ENCODE results near the gene PSPN. TPM values are rescaled to one million over a fixed set of nuclear protein-coding genes. Genes with fewer than 3 reads are reported as not detected.

The PSPN gene
- total and polyA plus RNA-seq, 2 donors (not counting 1 experiment from before 2014, with no cell fraction given), result 1.1 to 3.0 TPM

- no peak overlapping the region for H3K27ac ChIP-seq (ENCODE audit: low read length in 2 of 2)
- no peak for ATAC-seq (ENCODE audit: low read depth)
- Mint-ChIP-seq H3K4me3 (no peak overlapping the region), H3K9me3 (ENCODE audit: insufficient read depth) (no peaks in the 10 kb centered on the region), H3K4me1 (no peaks in the 10 kb centered on the region), H3K27me3 (no peaks in the 10 kb centered on the region), H3K27ac (no peak overlapping the region)
- H4K20me1 ChIP-seq (ENCODE audit: control insufficient read depth, insufficient read depth, low read length, poor library complexity, severe bottlenecking), result peaks cover 51% of the 10 kb centered on the region
- H3K9me3 ChIP-seq (ENCODE audit: control extremely low read depth in 1 of 3, control insufficient read depth in 2 of 3, insufficient read depth in 1 of 3, low read length in 2 of 3), result no peaks in the 10 kb centered on the region
- no peak overlapping the region for H3K4me2 ChIP-seq (replicated peaks; ENCODE audit: low read depth, low read length, poor library complexity, severe bottlenecking)
- POLR2A ChIA-PET, result no interaction called here
- H3K36me3 ChIP-seq (replicated peaks in 1 of 2; ENCODE audit: control extremely low read depth in 1 of 2, control insufficient read depth in 1 of 2, extremely low read depth in 1 of 2, insufficient read depth in 2 of 2, low read length in 1 of 2), result peaks cover 0 to 49% of the 10 kb centered on the region in 2 experiments
- no peak overlapping the region for H3K9ac ChIP-seq (ENCODE audit: low read length)
- H3K79me2 ChIP-seq (ENCODE audit: control insufficient read depth, insufficient read depth, low read length), result no peaks in the 10 kb centered on the region
- intact Hi-C loops (cut with micrococcal nuclease), result no loop called here
- H2AFZ ChIP-seq (ENCODE audit: insufficient read depth, low read depth, low read length, poor library complexity, severe bottlenecking), result no peak overlapping the region
- H3K4me1 ChIP-seq (ENCODE audit: control insufficient read depth in 2 of 2, insufficient read depth in 2 of 2, low read length in 2 of 2), result no peaks in the 10 kb centered on the region
- CTCF ChIA-PET, result no interaction called here
- H3K4me3 ChIP-seq (ENCODE audit: control extremely low read depth in 1 of 5, extremely low read depth in 1 of 5, insufficient read depth in 1 of 5, low read depth in 2 of 5, low read length in 4 of 5), result no peak overlapping the region
- H3K27me3 ChIP-seq (replicated peaks in 1 of 4; ENCODE audit: control extremely low read depth in 1 of 4, control insufficient read depth in 3 of 4, insufficient read depth in 4 of 4, low read length in 3 of 4), result no peaks in the 10 kb centered on the region
- DNase-seq, result peak; percentile 15
- TF ChIP-seq EZH2 (IDR thresholded peaks at IDR 0.05; ENCODE audit: borderline replicate concordance, insufficient read depth, low read depth, low read length, poor library complexity, severe bottlenecking), result no peak
- no peak for TF ChIP-seq CTCF (IDR thresholded peaks at IDR 0.05)
- 95% methylated on average over 28 of the region's 42 CpGs for WGBS (ENCODE audit: insufficient coverage)
These were observed 38.2 kb upstream of the PSPN start for GRCh38 chr19:6413721-6414643.

DNA sequence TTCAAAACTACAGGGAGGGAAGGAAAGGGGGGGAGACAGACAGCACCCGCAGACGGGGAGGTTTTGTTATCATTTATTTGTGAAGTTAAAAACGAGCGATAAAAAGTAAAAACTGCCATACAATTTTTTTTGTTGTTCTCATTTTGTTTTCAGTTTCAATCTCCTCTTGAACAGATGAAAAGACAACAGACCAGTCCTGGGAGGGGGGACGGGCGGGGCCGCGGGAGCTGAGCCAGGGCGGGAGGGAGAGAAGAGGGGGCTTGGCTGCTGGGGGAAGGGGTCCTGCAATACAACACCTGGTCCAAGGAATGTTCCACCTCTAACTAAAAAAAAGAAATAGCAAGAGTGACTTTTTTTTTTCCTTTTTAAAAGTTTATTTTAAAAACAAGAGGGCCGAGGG, 37.6 kb upstream of the PSPN start:
- Histone ChIP-seq H4K20me1 (ENCODE audit: control insufficient read depth, insufficient read depth, low read length, poor library complexity, severe bottlenecking) (peaks cover 44% of the 10 kb centered on the region), H3K27me3 (replicated peaks in 1 of 4; ENCODE audit: control extremely low read depth in 1 of 4, control insufficient read depth in 3 of 4, insufficient read depth in 4 of 4, low read length in 3 of 4) (no peaks in the 10 kb centered on the region), H3K4me1 (ENCODE audit: control insufficient read depth in 2 of 2, insufficient read depth in 2 of 2, low read length in 2 of 2) (no peaks in the 10 kb centered on the region), H3K9me3 (ENCODE audit: control extremely low read depth in 1 of 3, control insufficient read depth in 2 of 3, insufficient read depth in 1 of 3, low read length in 2 of 3) (no peaks in the 10 kb centered on the region), H3K36me3 (replicated peaks in 1 of 2; ENCODE audit: control extremely low read depth in 1 of 2, control insufficient read depth in 1 of 2, extremely low read depth in 1 of 2, insufficient read depth in 2 of 2, low read length in 1 of 2) (peaks cover 0 to 42% of the 10 kb centered on the region in 2 experiments), H3K4me3 (ENCODE audit: control extremely low read depth in 1 of 5, extremely low read depth in 1 of 5, insufficient read depth in 1 of 5, low read depth in 2 of 5, low read length in 4 of 5) (no peak overlapping the region), H2AFZ (ENCODE audit: insufficient read depth, low read depth, low read length, poor library complexity, severe bottlenecking) (no peak overlapping the region), H3K79me2 (ENCODE audit: control insufficient read depth, insufficient read depth, low read length) (no peaks in the 10 kb centered on the region), H3K4me2 (replicated peaks; ENCODE audit: low read depth, low read length, poor library complexity, severe bottlenecking) (no peak overlapping the region), H3K27ac (ENCODE audit: low read length in 2 of 2) (no peak overlapping the region), H3K9ac (ENCODE audit: low read length) (no peak overlapping the region)
- Mint-ChIP-seq H3K4me3 (no peak overlapping the region), H3K27me3 (no peaks in the 10 kb centered on the region), H3K9me3 (ENCODE audit: insufficient read depth) (no peaks in the 10 kb centered on the region), H3K4me1 (no peaks in the 10 kb centered on the region), H3K27ac (no peak overlapping the region)
- no CpG with 5 or more reads among the region's 10 CpGs for WGBS (ENCODE audit: insufficient coverage)
- DNase-seq (no peak), ATAC-seq (ENCODE audit: low read depth) (no peak)
- intact Hi-C loops (cut with micrococcal nuclease), result no loop called here
- CTCF ChIA-PET, result no interaction called here
- TF ChIP-seq CTCF (IDR thresholded peaks at IDR 0.05) (no peak), EZH2 (IDR thresholded peaks at IDR 0.05; ENCODE audit: borderline replicate concordance, insufficient read depth, low read depth, low read length, poor library complexity, severe bottlenecking) (no peak)
- POLR2A ChIA-PET, result no interaction called here

All from B cell (primary cell).